Embryonic facial prominence (tissue), 1 donor: ENCODE measurements around the gene SLC25A13.
"Not testable (repeated sequence)": the region's sequence is repeated elsewhere in the genome, so short reads cannot be mapped to it uniquely, and the experiment has no call there.

Experiments
- DNase-seq: peaks from one replicate; pipeline ENCODE4 v3.0.0-alpha.2; 2016; ENCODE audit errors: extremely low spot score

Gene SLC25A13

GRCh38 chr7:96321658-96322372, at the start of gene SLC25A13:
TSS of gene SLC25A13 (minus strand) at chr7:96322098. CDS start at chr7:96321956, 142 bp downstream.
- DNase-seq = peak; percentile 35

GRCh38 chr7:96365916-96366315, 44.0 kb upstream of the SLC25A13 start:
- DNase-seq = not testable (repeated sequence)

- DNase-seq = no peak
Measured at GRCh38 chr7:96361116-96361857, 39.4 kb upstream of the SLC25A13 start.

- no peak for DNase-seq
Measured at GRCh38 chr7:96359876-96360275, 38.0 kb upstream of the SLC25A13 start.

- not testable (repeated sequence) for DNase-seq
Measured at GRCh38 chr7:96358236-96358971, 36.5 kb upstream of the SLC25A13 start.

GRCh38 chr7:96355990-96356506, 34.1 kb upstream of the SLC25A13 start:
- no peak for DNase-seq

GRCh38 chr7:96354881-96355280, 33.0 kb upstream of the SLC25A13 start:
- no peak for DNase-seq

GRCh38 chr7:96349572-96349971, 27.7 kb upstream of the SLC25A13 start:
- DNase-seq = no peak

GRCh38 chr7:96347471-96347870, 25.6 kb upstream of the SLC25A13 start:
- no peak for DNase-seq

GRCh38 chr7:96346293-96346953, 24.5 kb upstream of the SLC25A13 start:
- DNase-seq = no peak

- DNase-seq = no peak
Measured at GRCh38 chr7:96344236-96344635, 22.3 kb upstream of the SLC25A13 start.

GRCh38 chr7:96342049-96342448, 20.2 kb upstream of the SLC25A13 start:
- no peak for DNase-seq

GRCh38 chr7:96337519-96337918, 15.6 kb upstream of the SLC25A13 start:
- no peak for DNase-seq

- no peak for DNase-seq
Measured at GRCh38 chr7:96332325-96332724, 10.4 kb upstream of the SLC25A13 start.

GRCh38 chr7:96331775-96332174, 9.9 kb upstream of the SLC25A13 start:
- DNase-seq = no peak

- no peak for DNase-seq
Measured at GRCh38 chr7:96331233-96331632, 9.3 kb upstream of the SLC25A13 start.

- no peak for DNase-seq
Measured at GRCh38 chr7:96330193-96330592, 8.3 kb upstream of the SLC25A13 start.

GRCh38 chr7:96329241-96329640, 7.3 kb upstream of the SLC25A13 start:
- DNase-seq = no peak

GRCh38 chr7:96328016-96328415, 6.1 kb upstream of the SLC25A13 start:
- no peak for DNase-seq

- DNase-seq = no peak
Measured at GRCh38 chr7:96327429-96327828, 5.5 kb upstream of the SLC25A13 start.

- DNase-seq = not testable (repeated sequence)
Measured at GRCh38 chr7:96326752-96327151, 4.9 kb upstream of the SLC25A13 start.
